Sciatic nerve (tissue), 2 donors: ENCODE measurements around the gene CD226. TPM values are rescaled to one million over a fixed set of nuclear protein-coding genes. Genes with fewer than 3 reads are reported as not detected.
"Not testable (repeated sequence)": the region's sequence is repeated elsewhere in the genome, so short reads cannot be mapped to it uniquely, and the experiment has no call there.

Source experiments
- ATAC-seq: fragments of 200-7000 bp; cut with Tn5 transposase; one replicate; pipeline ENCODE4 v1.9.1; 2020; ENCODE audit warnings: mild to moderate bottlenecking, moderate library complexity
- DNase-seq: peaks from one replicate; pipeline ENCODE4 v3.0.0-alpha.2; 2020; ENCODE audit warnings: low spot score
- intact Hi-C: fragments of 100-400 bp; cut with DNase I; formaldehyde crosslinking; loops from one replicate; pipeline ENCODE4 v1.14.2; 2022
- total RNA-seq: library from RNA; stranded (reverse); fragmentation: NEBNext Ultra II Directional; extraction: Animal tissue kit (Norgen Biotek cat#: 25700); gene quantifications from one replicate; pipeline ENCODE4 v1.2.1, GENCODE V29; 2021
- donor health status: DM: no; HTN: no; CAD: no.
- donor health status: DM: no; HTN: no; CAD: no.

Gene CD226
- total RNA-seq, 1 donor from 2014 or later, result 3.1 TPM

GRCh38 chr18:69958422-69958821 lies 10.7 kb upstream of the CD226 start:
- DNase-seq (no peak), ATAC-seq (no peak)
- intact Hi-C loops, result no loop called here

GRCh38 chr18:69957747-69958146 lies 10.1 kb upstream of the CD226 start:
- intact Hi-C loops, result no loop called here
- ATAC-seq, result no peak

GRCh38 chr18:69956665-69957620 lies 9.3 kb upstream of the CD226 start:
- intact Hi-C loops, result no loop called here
- ATAC-seq (peak; percentile 38), DNase-seq (no peak)

More at GRCh38 chr18:69957747-69958146, 10.1 kb upstream of the CD226 start:
- no peak for DNase-seq

GRCh38 chr18:69956057-69956456 lies 8.4 kb upstream of the CD226 start:
- intact Hi-C loops, result no loop called here
- ATAC-seq (no peak), DNase-seq (no peak)

- no peak for ATAC-seq
- intact Hi-C loops, result no loop called here
- no peak for DNase-seq
These were observed 7.2 kb upstream of the CD226 start for GRCh38 chr18:69954719-69955480.

- DNase-seq (no peak), ATAC-seq (no peak)
- intact Hi-C loops, result no loop called here
These were observed 5.5 kb upstream of the CD226 start for GRCh38 chr18:69953191-69953590.

GRCh38 chr18:69951182-69951581 lies 3.5 kb upstream of the CD226 start:
- no peak for DNase-seq
- intact Hi-C loops, result no loop called here
- no peak for ATAC-seq

- intact Hi-C loops, result no loop called here
- ATAC-seq, result no peak
These were observed 1.9 kb upstream of the CD226 start for GRCh38 chr18:69949538-69949936.

GRCh38 chr18:69948919-69949537 lies 1.4 kb upstream of the CD226 start:
- intact Hi-C loops, result no loop called here
- DNase-seq (no peak), ATAC-seq (peak; percentile 70)

More at GRCh38 chr18:69949538-69949936, 1.9 kb upstream of the CD226 start:
- DNase-seq, result no peak

GRCh38 chr18:69948256-69948655 lies 583 bp upstream of the CD226 start:
- no peak for ATAC-seq
- DNase-seq, result no peak
- intact Hi-C loops, result no loop called here

- ATAC-seq, result no peak
- DNase-seq, result no peak
- intact Hi-C loops, result no loop called here
These were observed 991 bp downstream of the CD226 start for GRCh38 chr18:69946608-69947155.

GRCh38 chr18:69945220-69946114 lies 2.2 kb downstream of the CD226 start:
- DNase-seq (no peak), ATAC-seq (no peak)
- intact Hi-C loops, result no loop called here

GRCh38 chr18:69944436-69944835 lies 3.2 kb downstream of the CD226 start:
- ATAC-seq, result no peak
- intact Hi-C loops, result no loop called here
- no peak for DNase-seq

GRCh38 chr18:69943021-69943420 lies 4.7 kb downstream of the CD226 start:
- no peak for DNase-seq
- ATAC-seq, result no peak
- intact Hi-C loops, result no loop called here

GRCh38 chr18:69941183-69941582 lies 6.5 kb downstream of the CD226 start:
- no peak for ATAC-seq
- no peak for DNase-seq
- intact Hi-C loops, result no loop called here

- intact Hi-C loops, ATAC-seq, DNase-seq: not testable (repeated sequence)
These were observed 7.9 kb downstream of the CD226 start for GRCh38 chr18:69939812-69940211.

GRCh38 chr18:69936191-69936558 lies 11.5 kb downstream of the CD226 start:
- ATAC-seq, result peak; percentile 66
- intact Hi-C loops, result no loop called here
- DNase-seq, result no peak
